Brain pericyte (primary cell): ENCODE data around the gene NPR3.
"Not testable (repeated sequence)": the region's sequence is repeated elsewhere in the genome, so short reads cannot be mapped to it uniquely, and the experiment has no call there.

Source experiments
- DNase-seq: peaks from one replicate; pipeline ENCODE4 v3.0.0-alpha.2; 2012; ENCODE audit warnings: low read depth, low spot score

Gene NPR3

DNA sequence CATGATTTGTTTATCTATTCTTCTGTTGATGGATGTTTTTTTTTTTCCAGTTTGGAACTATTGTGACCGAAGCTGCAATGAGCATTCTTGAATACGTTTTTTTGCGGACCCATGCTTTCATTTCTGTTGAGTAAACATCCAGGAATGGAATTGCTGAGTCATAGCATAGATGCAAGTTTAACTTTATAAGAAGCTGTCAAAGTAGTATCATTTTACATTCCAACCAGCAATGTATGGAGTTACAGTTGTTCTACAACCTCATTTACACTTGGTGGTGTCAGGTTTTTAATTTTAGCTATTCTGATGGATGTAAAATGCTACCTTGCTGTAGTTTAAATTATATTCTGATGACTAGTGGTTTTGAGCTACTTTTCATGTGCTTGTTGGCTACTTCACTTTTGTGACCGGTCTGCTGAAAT, 49.0 kb downstream of the NPR3 start:
- DNase-seq = peak; percentile 61

DNA sequence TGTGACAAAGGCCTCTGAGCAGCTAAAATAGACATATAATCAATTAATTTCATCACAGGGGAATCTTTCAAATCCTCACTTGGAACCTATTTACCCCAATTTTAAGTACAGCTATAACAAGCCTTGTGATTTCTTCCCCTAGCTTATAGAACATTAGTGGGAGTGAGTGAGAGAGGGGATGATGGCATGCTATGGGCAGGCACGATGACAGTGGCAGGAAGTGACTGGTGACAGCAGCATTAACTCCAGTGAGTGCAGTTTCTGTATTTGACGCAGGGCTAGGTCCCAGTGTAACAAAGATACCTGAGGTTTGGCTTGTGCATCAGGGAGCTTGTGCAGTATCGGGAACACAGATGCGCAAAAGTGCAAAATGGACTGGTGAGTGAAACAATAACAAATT, 54.1 kb downstream of the NPR3 start:
- DNase-seq = no peak

DNA sequence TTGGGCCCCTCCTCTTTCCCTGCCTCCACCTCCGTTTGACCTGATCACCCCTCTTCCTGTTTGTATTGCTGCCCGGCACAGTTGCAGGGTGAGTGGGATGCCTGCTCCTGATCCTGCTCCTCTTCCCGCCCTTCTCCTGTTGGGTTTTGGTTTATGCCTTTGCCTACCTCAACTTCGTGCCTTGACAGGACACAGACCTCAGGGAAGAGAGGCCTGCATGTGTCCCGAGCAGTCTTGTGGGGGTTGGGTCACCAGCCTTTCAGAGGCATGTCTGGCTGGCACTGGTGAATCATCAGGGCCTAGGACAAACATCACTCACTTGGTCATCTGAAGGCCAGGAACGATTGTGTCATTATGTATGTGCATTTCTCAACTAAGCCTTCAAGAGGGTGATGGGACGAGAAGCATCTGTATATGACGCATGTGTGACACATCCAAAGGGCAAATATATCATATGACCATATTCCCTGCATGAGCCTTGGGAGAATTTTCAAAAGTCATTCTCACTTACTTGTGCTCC, 56.9 kb downstream of the NPR3 start:
- peak; percentile 68 for DNase-seq

DNA sequence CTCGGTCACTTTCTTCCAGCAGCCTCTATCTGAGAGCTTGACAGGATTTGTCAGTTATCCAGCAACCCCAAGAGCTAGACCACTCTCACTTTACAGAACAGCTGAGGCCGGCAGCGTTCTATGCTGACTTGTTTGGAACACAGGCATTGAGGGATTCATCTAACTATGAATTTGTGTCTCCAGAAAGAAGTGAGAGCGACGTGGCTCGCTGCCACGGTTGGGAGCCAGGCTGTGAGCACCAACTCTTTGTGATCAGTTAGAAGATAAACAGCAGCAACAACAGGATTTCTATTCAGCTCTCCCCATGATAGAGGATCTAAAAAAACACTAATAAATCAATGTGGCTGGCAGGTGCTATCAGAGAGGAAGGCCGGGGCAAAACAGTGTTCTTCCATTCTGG, 58.6 kb downstream of the NPR3 start:
- DNase-seq = no peak

DNA sequence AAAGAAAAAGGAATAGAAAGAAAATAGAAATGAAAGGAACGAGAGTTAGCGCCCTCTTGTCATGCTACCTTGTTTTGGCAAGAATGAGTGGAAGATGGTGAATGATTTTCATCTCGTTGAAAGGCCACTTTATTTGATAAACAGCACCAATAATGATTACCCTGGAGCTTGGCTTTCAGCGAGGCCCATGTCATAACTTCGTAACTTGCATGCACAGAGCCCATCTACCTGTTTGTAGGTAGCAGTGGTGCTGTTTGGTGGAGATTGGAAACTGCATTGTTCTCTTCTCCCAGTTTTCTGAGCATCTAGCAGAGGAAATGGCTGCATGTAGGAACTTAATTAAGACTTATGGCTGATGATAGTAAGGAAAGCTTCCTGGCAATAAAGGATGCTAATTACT, 59.3 kb downstream of the NPR3 start:
- DNase-seq = no peak

DNA sequence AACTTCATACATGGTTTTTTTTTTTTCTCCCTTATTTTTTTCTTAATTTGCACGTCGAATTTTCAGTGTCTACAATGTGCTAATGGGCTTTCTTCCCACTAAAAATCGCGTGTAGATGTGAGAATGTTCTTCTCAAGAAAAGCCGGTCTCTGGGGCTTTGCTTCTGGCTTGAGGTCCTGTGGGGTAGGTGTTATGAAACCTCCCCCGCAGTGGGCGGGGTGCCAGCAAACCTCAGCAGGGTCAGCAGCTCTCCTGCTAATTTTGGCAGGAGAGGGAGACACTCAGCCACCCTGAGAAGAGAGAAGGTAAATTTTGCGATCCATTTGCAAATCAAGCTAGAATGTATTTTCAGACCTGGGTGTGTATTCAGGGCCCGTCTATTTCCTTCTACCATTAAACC, 59.9 kb downstream of the NPR3 start:
- no peak for DNase-seq

DNA sequence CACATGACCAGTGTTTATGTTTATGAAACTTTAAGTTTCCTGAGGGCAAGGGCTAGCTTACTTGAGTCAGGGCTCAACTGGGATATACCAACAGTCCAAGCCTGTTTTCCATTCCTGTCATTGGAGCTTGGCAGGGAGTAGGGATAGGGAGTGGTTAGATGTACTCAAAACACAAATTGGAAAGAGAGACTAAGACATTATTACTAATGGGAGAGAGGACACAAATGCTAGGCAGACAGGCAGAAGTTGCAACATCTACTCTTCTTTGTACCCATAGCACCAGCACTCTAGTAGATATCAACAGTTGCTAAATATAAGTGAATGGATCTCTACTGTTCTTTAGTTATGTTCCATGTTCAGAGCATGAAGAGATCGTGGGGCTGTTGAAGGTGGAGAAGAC, 62.8 kb downstream of the NPR3 start:
- no peak for DNase-seq

DNA sequence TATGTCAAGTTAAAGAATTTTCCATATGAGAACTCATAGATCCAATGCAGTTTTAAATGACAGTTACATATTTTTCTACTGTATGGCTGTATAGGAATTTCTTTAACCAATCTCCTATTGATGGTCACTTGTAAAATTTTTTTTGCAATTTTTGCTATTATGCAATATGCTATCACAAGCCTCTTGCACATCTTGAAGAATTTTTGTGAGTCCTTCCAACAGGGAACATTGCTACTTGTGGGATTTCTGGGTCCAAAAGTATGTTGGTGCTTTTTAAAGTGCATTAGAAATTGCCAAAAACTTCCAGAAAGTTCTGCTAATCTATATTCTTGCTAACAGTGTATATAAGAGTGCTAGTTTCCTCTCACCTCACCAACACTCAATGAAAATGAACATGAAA, 65.1 kb downstream of the NPR3 start:
- no peak for DNase-seq

DNA sequence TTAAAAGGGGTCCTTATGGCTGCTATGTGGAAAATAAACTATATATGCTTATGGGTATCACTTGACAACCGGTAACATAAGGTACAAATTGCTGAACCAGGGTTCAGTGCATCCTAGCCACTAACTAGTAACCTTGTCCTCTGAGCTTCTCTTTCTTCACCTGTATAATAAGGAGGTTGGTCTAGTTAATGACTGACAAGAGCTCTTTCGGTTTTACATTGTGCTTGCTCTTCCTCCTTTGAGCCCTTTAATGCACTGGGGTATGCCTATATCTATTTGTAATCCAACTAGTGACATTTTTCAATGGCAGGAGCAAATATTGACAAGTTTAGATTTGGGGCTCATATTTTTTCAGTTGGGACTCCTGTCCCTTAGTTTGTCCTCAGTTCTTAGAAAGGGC, 66.1 kb downstream of the NPR3 start:
- no peak for DNase-seq

DNA sequence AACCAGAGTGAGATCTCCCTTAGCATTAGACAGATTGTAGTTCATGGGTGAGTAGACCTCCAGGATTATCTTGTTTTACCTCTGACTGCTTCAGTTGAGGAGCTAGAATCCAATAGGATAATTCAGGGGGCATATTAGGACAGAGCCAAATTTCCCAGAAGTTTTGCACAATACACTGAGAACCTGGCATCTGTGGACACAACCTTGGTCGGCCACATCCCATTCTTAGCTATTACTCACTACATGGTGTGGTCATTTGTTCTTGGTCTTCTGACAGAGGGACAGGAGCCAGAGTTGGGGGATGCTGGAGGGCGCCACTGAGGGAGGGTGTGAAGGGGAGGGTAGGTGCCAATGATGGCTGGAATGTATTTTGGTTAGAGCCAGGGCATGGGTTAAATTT, 66.6 kb downstream of the NPR3 start:
- no peak for DNase-seq

DNA sequence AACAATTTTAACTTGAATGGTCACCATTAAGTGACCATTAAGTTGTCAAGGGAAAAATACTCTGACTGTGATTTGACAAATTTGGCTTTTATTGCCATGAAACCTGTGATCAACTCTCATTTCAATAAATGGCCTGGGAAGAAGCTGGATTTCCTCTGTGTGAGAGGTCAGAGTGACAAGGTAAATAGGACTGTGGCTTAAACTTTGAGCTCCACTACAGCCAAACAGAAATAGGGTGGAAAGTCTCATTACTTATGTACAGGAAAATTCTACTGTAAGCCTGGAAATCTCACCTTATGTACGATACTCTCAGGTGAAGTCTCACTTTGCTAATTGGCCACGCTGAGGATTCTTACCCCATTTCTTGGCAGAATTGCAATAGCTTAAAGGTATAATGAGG, 67.3 kb downstream of the NPR3 start:
- DNase-seq = no peak

DNA sequence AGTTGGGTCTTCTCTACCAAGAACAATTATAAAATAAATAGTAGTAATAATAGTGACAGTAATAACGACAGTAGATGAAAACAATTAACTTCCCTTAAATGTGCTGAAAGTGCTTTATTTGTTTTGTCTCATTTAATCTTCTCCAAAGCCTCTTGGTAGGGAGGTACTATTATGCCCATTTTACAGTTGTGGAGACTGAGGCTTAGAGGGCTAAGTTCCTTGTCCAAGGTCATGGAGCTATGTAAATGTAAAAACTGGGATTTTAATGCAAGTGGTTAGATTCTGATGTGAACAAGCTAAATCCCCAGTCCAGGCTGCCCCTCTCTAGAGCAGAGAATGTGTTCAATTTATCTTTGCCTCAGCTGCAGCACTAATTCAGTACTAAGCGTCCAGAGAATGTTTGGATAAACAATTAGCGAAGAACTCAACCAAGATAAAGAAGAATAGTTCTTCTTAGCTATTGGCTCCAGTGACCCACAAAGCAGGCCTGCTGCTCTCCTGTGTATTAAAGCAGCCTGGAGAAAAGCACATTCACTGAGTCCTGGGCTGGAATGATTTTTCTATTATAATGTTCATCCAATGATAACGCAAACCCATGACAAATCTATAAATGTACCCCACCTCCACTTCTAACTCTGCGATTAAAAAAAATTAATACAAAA, 68.8 kb downstream of the NPR3 start:
- DNase-seq = no peak

DNA sequence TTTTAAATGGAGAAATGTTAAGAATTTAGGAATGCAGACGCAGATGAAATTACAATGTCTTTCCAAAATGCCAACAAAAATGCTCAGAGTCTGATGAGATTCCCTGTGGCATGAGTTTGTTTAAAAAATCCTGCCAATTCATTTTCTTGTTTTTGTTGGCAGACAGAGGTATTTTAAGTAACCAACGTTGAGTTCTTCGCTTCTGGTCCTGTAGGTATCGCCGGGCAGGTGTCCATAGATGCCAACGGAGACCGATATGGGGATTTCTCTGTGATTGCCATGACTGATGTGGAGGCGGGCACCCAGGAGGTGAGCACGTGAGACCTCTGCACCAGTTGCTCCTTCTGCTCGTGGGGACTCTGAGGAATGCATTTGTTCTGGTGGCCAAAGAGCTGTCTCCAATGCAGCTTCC, 69.4 kb downstream of the NPR3 start:
- DNase-seq = no peak

DNA sequence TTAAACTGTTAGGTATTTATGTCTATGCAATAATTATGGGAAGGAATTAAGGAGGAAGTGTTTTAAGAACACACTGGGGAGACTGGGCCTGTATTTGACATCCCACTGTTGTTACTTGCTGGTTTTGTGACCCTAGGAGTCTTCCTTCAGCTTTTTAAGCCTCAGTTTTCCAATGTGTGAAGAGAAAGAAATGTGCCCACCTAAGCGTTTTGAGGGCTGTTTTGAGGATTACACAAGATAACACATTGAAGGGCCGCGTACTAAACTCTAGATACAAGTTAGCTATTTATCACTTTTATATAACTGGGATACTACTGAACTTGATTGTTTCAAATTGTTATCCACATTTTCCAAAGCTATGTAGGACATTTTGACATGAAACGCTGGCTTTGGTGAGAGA, 72.5 kb downstream of the NPR3 start:
- DNase-seq = no peak

DNA sequence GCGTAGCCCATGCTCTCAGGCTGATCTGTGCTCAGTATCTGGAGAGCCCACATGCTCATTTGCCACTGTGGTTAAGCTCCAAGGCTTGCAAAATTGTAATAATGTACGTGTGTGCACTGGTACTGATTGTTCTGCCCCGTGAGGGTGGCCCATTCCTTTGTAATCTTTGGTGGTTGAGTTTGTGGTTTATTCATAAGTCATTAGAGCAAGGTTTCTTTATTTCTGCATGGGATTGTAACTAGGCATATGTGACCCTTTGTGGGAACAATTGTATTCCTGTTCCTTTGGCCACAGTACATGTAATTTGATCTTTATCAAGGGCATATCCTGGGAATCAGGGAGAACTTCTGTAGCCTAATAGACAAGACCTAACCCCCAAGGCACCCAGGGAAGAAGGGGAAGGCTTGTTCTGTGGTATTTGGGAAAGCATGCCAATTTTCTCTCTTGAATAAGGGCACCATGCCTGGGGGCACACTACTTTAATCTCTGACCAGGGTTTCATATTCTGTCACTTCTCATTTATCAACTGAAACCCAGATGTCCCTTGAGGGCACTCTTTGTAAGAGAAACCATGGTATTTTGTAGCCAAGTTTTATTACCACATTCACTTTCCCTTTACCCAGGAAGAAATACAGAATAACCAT, 74.6 kb downstream of the NPR3 start:
- DNase-seq = no peak

DNA sequence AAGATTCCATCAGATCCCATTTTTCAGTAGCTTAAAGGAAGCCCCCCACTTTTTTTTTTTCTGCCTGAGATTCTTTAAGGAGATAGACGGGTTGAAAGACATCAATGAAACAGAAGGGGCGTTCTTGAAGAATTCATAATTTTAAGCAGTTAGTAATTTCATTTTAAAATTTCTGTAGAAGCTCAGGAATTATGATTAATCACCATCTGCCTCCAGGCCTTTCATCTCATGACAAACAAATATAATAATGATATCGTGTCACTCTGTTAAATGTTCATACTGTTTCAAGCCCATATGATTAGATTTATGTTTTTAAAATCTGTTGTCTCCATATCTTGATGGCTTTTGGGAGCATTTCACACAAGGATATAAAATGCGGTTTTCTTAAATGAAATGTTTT, 75.2 kb downstream of the NPR3 start:
- no peak for DNase-seq

DNA sequence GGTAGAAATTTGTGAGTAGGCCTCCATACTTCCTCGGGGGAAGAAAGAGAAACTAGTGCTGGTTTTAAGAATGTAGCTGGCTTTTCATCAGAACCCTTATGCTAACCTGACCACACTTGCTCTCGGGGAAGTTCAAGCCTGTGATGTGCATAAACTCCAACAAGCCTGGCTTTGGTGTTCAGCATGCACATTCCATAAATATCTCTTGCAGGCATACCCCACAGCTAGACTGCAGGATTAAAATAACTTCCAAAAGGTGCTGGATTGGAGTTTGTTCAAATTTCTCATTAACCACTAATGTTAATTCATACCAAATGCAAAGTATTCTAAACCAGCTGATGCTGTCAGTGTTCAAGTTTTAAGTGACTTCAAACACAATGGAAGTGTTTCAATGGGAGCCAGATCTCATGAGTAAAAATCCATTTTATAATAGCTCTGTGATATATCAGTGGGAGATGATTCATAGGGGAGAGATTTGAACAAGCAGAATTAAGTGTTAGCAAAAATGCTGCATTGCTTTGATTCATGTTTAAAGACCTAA, 79.4 kb downstream of the NPR3 start:
- DNase-seq = no peak

DNA sequence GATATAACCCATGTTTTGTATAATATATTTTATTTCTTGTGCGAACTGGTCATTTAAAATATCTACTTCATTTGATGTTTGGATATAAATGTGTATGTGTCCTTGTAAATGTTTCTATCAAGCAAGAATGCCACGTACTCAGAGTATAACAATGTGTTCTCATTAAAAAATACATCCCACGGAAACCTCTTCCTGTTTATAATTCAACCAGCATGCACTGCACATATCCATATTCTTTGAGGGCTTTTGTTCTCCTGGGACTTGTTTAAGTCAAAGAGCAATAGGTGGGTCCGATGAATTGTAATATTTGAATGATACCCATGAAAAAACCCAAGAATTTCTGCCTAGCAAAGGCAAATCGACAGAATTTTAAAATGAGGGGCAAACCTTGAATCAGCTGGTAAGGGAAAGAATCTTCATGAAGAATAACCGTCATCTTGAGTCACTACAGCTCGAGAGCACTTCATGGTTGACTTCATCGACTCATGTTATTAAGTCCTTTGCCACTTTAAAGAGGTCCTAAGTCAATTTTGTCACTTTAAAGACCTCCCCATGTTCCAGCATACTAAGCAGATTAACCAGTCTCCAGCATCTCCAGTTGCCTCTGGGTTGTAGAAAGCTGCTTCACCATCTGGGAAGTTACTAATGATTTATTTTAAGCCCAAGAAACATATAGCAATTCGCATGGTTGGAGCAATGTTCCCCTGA, 80.6 kb downstream of the NPR3 start:
- DNase-seq = no peak

DNA sequence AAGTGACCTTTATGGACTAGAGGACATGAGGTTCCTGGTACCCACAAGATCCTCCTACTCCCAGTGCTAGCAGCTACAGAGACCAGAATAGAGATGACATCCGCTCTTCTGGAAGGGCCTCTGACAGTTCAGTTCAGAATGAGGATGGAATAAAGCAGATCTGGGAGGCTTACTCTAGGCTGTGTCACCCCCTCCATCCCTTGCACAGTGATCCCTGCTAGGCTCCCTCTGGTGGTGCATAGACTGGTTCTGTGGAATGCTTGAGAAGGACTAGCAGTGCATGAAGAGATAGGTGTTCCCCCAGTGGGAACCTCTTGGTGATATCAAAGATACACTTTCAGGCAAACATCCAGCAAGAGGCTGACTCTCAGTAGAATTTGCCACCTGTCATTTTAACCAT, 83.0 kb downstream of the NPR3 start:
- DNase-seq = no peak

DNA sequence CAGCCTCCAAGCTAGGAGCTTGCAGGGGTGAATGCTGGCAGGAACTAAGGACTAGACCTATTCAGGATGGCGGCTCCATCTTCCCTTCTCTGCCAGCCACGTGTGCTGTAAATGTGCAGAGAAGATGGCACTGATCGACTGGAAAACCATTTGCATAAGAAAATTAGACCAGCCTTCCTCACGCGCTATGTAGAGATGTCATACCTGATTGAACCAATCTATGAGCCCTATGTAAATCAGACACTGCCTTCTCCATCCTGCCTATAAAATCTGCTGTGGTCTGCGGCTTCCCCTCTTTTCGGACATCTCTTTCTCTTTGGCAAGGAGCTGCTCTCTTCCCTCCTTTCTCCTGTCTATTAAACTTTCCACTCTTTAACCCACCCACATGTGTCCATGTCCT, 91.6 kb downstream of the NPR3 start:
- DNase-seq = no peak

DNA sequence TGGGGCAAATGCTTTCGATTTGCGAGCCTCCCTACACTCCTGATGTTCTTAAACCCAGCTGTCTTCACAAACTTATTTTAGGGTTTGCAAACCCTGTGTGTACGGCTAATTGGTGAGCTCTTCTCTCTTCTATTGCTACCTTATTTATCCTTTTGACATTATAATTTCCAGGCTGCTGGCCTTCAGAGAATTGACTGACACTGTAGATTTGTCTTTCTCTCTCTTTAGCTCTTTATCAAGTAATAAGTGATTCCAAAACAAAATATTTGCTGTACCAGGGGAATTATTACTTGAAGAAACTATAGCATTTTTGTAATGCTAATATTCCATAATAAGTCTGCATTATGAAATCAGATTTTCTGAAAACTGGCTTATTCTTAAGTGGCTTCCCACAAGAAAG, 92.5 kb downstream of the NPR3 start:
- DNase-seq = no peak

DNA sequence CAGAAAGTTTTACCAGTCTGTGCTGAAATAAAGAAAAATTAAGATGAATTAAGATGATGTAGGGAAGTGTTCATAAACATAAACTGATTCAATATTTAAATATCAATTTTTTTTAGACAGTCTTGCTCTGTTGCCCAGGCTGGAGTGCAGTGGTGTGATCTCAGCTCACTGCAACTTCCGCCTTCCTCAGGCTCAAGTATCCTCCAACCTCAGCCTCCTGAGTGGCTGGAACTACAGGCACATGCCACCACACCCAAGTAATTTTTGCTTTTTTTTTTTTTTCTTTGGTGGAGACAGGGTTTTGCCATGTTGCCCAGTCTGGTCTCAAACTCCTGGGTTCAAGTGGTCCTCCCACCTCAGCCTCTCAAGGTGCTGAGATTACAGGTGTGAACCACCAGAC, 94.3 kb downstream of the NPR3 start:
- not testable (repeated sequence) for DNase-seq
